ENCODE data around the gene FOXD2.

The FOXD2 gene

GRCh38 chr1:47437447-47438164 is at the start of gene FOXD2:
Gene FOXD2, plus strand, starts transcription at chr1:47438044. Its CDS starts 92 bp downstream, at chr1:47438136.
- DNase-seq (ENCODE audit: low read depth in 4 of 4, low spot score in 1 of 4), result peak; percentile 84 to 93 (median 88)

GRCh38 chr1:47388891-47389238 is 49.0 kb upstream of the FOXD2 start:
- DNase-seq (ENCODE audit: low read depth in 4 of 4, low spot score in 1 of 4), result peak in 3 of 4 experiments; percentile 4 to 28 (median 17)

- DNase-seq (ENCODE audit: low read depth in 4 of 4, low spot score in 1 of 4), result no peak
These were observed 48.1 kb upstream of the FOXD2 start for GRCh38 chr1:47389731-47390130.

GRCh38 chr1:47390843-47391242 is 47.0 kb upstream of the FOXD2 start:
- no peak for DNase-seq (ENCODE audit: low read depth in 4 of 4, low spot score in 1 of 4)

- no peak for DNase-seq (ENCODE audit: low read depth in 4 of 4, low spot score in 1 of 4)
These were observed 44.7 kb upstream of the FOXD2 start for GRCh38 chr1:47393141-47393540.

GRCh38 chr1:47395433-47395832 is 42.4 kb upstream of the FOXD2 start:
- no peak for DNase-seq (ENCODE audit: low read depth in 4 of 4, low spot score in 1 of 4)

- DNase-seq (ENCODE audit: low read depth in 4 of 4, low spot score in 1 of 4), result no peak
These were observed 41.1 kb upstream of the FOXD2 start for GRCh38 chr1:47396671-47397196.

GRCh38 chr1:47399138-47399845 is 38.6 kb upstream of the FOXD2 start:
- DNase-seq (ENCODE audit: low read depth in 4 of 4, low spot score in 1 of 4), result no peak

GRCh38 chr1:47399846-47400155 is 38.0 kb upstream of the FOXD2 start:
- no peak for DNase-seq (ENCODE audit: low read depth in 4 of 4, low spot score in 1 of 4)

GRCh38 chr1:47401761-47402160 is 36.1 kb upstream of the FOXD2 start:
- no peak for DNase-seq (ENCODE audit: low read depth in 4 of 4, low spot score in 1 of 4)

GRCh38 chr1:47402591-47402990 is 35.3 kb upstream of the FOXD2 start:
- no peak for DNase-seq (ENCODE audit: low read depth in 4 of 4, low spot score in 1 of 4)

GRCh38 chr1:47403321-47403910 is 34.4 kb upstream of the FOXD2 start:
- DNase-seq (ENCODE audit: low read depth in 4 of 4, low spot score in 1 of 4), result no peak

GRCh38 chr1:47405697-47406096 is 32.1 kb upstream of the FOXD2 start:
- DNase-seq (ENCODE audit: low read depth in 4 of 4, low spot score in 1 of 4), result no peak

- DNase-seq (ENCODE audit: low read depth in 4 of 4, low spot score in 1 of 4), result no peak
These were observed 30.9 kb upstream of the FOXD2 start for GRCh38 chr1:47406966-47407365.

GRCh38 chr1:47407481-47407880 is 30.4 kb upstream of the FOXD2 start:
- DNase-seq (ENCODE audit: low read depth in 4 of 4, low spot score in 1 of 4), result no peak

- no peak for DNase-seq (ENCODE audit: low read depth in 4 of 4, low spot score in 1 of 4)
These were observed 28.4 kb upstream of the FOXD2 start for GRCh38 chr1:47409311-47410067.

- DNase-seq (ENCODE audit: low read depth in 4 of 4, low spot score in 1 of 4), result no peak
These were observed 27.8 kb upstream of the FOXD2 start for GRCh38 chr1:47410068-47410455.

GRCh38 chr1:47411436-47411835 is 26.4 kb upstream of the FOXD2 start:
- no peak for DNase-seq (ENCODE audit: low read depth in 4 of 4, low spot score in 1 of 4)

- no peak for DNase-seq (ENCODE audit: low read depth in 4 of 4, low spot score in 1 of 4)
These were observed 25.4 kb upstream of the FOXD2 start for GRCh38 chr1:47412437-47412836.

- DNase-seq (ENCODE audit: low read depth in 4 of 4, low spot score in 1 of 4), result no peak
These were observed 22.0 kb upstream of the FOXD2 start, which contains the start of gene FOXE3 for GRCh38 chr1:47415728-47416318. Gene FOXE3, plus strand, starts transcription at chr1:47416285. Its CDS starts 31 bp downstream, at chr1:47416316.

Data from stimulated activated CD4-positive, alpha-beta T cell treated with anti-CD3 and anti-CD28 coated beads, Interleukin-1b, Interleukin-23, amount 100 ng/mL, for 24 hours (primary cell).